Fibroblast of peridontal ligament (primary cell): ENCODE measurements around the gene GMPS.
A peak's percentile ranks its signal among the peaks of the same experiment; 100 is the strongest.
"Not testable (repeated sequence)": the region's sequence is repeated elsewhere in the genome, so short reads cannot be mapped to it uniquely, and the experiment has no call there.

Experiments used
- DNase-seq: peaks from one replicate; pipeline ENCODE4 v3.0.0-alpha.2; 2010; ENCODE audit errors: extremely low read depth

The GMPS gene

DNA sequence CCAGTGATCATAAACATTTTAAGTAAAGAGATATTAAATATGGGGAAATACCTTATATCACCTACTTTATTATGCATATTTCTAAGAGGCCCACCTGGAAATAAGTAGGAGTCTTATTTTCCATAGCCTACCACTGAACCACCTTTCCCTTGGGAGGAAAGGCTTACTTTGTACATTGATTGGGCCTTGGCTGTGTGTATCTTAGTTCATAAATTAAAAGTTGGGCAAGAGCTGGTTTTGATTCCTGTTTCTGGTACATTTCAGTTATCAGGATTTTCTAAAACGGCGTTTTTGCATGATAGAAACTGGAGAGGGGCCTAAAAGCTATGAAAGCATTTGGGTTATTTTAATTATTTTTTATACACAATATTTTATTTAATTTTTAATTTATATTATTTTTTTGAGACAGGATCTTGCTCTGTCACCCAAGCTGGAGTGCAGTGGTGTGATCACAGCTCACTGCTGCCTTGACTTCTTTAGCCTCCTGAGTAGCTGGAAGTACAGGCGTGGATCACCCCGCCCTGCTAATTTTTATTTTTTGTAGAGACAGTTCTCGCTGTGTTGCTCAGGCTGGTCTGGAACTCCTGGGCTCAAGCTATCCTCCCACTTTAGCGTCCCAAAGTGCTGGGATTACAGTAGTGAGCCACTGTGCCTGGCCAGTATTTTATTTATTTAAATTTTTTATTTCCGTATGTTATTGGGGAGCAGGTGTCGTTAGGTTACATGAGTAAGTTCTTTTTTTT lies 2.6 kb downstream of the GMPS start:
- no peak for DNase-seq

DNA sequence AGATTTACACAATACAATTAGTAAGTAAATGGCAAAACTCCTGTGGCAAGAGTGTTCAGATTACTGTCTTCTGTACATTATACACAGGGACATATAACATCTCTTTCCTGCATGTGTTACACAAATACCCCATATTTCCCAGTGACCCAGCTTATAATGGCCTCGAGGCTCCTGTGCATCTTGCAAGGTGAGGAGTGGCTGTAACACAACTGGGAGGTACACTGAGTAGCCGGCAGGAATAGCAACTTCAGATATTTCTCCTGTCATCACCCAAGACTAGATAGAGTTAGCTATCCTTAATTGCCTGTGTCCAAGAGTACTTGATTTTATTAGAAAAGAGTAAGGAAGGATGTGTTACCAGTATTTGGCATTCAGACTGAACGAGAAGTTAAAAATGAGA lies 5.6 kb downstream of the GMPS start:
- DNase-seq = no peak

DNA sequence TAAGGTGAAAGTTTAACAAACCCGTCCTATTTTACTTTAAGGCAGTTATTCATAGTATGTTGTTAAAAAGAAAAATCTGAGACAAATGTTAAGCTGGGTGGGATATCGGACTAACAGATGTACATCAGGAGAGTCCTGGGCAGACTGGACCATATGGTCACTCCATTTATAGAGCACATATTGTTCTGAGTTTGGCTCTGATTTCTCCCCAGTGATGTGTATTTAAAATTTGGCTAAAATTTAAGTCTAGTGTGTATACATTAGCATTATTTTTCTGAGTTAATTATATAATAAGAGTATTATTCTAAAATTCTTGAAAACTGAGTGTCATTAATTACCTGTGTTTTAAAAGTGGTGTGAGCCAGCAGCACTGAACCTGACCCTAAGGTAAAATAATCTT lies 6.1 kb downstream of the GMPS start:
- DNase-seq = no peak

DNA sequence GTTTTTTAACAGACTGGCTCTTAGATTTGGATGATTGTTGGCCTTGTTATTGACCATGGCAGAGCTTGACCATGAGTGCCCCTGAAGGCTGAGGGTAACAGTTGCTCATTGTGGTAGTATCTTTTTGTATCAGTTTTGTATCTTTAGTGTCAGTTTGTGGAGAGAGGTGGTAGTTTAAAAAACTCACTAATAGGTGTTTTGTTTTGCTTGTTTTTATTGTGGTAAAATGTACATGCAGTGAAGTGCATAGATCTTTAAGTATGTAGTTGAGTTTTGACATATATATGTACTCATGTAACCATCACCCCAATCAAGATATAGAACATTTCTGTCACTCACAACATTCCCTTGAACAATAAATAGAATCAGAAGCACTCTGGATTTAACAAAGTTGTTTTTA lies 9.8 kb downstream of the GMPS start:
- no peak for DNase-seq

DNA sequence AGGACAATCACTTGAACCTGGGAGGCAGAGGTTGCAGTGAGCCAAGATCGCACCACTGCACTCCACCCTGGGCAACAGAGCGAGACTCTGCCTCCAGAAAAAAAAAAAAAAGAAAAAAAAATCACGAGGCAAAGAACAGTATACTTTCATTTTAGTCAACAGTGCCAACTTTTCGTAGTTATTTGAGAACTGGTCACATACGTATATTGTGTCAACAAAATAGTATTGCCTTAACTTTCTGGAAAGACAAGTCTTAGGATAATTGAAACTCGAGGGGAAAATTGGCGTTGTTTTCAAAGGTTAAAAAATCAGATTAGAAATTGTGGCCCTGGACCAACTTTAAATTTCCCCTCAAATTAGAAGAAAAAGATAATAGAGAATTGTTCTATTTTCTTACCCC lies 13.8 kb downstream of the GMPS start:
- DNase-seq = no peak

DNA sequence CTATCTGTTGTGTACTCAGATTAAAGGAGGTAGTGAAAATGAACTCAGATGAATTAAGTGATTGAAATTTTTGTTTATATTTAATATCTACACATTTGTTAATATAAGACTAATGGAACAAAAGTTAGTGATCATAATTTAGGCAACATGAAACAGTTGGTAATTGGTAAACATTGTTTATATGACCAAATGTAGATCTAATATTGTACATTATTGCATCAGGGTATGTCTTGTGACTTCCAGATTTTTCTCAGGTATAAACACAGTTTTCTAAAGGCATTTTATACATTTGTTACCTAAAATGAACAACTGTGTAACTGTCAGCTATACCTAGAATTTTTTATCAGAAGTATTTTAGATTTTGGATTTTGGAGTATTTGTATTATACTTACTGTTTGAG lies 14.8 kb downstream of the GMPS start:
- no peak for DNase-seq

DNA sequence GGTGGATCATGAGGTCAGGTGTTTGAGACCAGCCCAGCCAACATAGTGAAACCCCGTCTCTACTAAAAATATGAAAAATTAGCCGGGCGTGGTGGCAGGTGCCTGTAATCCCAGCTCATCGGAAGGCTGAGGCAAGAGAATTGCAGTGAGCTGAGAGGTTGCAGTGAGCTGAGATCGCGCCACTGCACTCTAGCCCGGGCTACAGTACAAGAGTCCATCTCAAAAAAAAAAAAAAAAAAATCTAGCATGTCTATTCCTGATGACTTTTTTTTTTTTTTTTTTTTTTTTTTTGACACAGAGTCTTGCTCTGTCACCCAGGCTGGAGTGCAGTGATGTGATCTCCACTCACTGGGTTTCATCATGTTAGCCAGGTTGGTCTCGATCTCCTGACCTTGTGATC lies 15.9 kb downstream of the GMPS start:
- DNase-seq = not testable (repeated sequence)

DNA sequence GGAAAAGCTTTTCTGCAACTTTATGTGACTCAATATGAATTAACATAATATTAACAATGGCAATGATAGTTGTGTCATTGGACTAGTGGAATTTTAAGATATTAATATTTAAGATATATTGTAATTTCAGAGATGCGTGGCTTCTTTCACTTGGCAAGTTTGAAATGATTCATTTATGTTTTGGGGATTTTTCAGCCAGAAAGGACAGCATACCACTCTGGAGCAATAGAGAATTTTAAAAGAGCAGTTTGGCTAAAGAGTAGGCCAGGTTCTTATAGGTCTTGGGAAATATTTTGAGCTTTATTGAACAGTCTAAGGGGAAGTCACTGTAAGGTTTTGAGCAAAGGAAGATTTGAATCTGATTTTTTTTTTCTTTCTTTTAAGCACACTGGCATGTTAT lies 16.5 kb downstream of the GMPS start:
- no peak for DNase-seq

DNA sequence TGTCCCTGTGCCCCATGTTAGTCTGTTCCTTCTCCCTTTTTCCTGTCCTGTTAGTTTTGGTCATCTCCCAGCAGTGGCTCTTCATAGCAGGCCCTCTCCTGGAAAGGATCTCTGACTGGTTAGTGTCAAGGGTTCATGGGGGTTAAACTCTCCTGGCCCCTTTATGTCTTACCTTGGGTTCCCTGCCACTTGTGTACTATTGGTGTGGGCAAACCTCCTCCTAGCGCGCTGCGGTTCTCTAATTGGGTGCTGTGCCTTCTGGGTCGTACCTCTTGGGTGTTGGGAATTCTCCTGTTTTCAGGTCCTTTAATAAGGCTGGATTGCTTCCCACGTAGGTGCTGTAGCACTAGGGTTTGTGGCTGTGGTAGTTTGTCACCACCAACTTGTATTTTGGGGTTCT lies 18.8 kb downstream of the GMPS start:
- DNase-seq = no peak

DNA sequence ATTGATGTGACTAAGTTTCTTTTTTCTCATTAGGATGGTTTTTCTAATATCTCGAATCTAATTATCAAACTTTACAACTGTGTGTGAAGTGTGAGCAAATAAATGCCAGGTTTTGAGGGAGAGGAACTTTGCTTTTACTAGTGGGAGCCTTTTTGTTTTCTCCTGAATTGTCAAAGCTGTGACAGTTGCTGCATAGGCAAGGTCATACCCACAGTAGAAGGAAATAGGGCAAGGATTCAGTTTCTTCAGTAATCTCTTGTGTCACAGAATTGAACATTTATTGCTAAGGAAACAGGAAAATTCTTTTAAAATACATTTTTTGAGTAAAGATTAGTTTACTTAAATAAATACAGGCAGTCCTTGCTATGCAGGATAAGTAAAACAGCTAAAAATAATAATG lies 19.5 kb downstream of the GMPS start:
- no peak for DNase-seq

DNA sequence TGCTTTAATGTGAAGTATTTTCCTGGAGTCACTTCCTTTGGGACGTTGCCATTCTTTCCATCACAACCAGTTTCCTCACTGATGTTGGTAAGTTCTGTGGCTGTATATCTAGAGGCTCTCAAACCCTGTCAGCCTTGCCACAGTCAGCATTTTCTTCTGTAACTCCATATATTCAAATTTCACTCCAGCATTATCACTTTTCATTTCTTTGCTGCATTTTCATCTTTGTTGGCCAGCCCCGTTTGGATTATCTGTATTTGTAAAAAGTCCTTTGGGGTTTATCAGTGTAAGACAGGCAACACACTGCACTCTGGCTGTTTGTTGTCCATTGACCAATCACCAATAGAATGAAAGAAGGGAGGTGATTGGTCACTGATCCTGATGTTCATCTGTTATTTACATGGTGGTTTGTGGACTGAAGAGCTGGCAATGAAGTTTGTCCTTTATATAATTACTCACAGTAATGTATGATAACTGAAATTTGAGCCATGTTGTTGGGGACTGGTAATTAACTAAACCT lies 20.3 kb downstream of the GMPS start:
- DNase-seq = peak; percentile 76

DNA sequence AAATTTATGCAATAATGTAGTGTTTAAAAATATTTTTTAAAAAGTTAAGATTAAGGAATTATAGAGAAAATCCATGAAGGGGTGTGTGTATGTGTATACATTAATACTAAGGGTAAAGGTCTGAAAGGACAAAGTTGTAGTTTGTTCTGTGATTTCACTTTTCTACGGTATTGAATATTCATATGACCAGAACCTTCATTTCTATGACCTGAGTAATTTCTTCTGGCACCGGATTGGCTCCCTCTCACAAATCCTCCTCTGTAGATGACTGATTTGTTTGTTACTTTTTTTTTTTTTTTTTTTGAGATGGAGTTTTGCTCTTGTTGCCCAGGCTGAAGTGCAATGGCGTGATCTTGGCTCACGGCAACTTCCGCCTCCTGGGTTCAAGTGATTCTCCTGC lies 20.9 kb downstream of the GMPS start:
- DNase-seq = peak; percentile 18

DNA sequence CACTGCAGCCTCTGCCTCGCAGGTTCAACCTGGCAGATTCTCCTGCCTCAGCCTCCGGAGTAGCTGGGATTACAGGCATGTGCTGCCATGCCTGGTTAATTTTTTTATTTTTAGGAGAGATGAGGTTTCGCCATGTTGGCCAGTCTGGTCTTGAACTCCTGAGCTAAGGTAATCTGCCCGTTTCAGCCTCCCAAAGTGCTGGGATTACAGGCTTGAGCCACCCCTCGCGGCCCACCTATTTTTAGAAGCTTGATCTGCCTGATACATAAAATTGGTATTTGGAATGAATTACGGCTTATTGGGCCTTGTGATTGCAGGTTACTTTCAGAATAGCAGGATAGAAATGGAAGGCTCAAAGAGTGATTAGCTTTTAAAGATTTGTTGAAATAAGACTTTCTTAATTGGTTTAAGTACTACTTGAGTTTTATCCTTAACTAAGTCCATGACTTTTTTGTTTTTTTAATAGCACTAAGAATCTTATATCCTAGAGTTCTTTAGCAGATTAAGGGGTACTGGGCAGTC lies 25.0 kb downstream of the GMPS start:
- DNase-seq = no peak

DNA sequence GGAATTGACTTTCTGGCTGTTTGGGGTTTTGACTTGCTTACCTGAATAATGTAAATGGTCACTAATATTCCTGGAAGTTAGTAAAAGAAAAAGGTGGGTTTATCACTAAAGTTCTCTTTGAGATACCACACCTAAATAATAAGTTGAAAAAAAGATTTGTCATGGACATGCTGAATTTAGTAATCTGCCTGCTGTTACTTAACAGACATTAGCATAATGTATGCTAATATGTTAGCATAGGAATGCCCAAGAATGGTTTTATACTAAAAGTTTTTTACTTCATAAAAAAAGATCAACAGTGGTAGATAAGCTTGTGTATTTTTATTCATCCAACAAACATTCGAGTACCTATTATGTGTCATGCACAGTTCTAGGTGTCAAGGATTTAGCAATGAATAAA lies 36.5 kb downstream of the GMPS start:
- no peak for DNase-seq

DNA sequence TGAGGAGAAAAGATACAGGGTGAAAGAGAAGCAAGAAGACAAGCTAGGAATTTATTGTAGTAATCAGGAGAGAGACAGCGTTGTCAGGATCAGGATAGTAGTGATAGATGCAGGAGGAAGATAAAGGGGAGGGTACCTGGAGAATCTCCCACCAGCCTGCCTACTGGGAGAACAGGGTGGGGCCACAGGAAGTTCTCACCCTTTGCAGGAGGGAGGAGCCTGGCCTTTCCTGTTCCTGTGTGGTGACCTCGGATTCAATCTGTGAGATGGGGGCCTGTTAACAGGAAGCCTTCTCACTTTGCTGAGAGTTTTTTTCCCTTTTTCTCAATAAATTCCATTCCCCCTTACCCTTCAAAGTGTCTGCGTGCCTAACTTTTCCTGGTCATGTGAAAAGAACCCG lies 37.6 kb downstream of the GMPS start:
- no peak for DNase-seq

DNA sequence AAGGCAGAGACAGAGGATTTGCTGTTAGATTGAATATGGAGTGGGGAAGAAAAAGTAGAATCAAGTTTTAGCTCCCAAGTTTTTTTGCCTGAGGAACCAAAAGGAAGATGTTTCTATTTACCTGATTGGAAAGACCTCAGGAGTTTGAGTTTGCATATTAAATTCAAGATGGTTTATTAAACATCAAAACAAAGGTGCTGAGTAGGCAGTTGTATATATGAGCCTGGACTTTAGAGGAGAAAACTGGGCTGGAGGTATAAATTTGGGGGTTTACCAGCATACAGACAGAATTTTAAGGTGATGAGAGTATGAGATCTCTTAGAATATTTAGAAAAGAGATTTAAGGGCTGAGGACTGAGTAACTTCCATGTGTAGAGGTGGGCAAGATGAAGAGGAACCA lies 38.2 kb downstream of the GMPS start:
- DNase-seq = no peak

DNA sequence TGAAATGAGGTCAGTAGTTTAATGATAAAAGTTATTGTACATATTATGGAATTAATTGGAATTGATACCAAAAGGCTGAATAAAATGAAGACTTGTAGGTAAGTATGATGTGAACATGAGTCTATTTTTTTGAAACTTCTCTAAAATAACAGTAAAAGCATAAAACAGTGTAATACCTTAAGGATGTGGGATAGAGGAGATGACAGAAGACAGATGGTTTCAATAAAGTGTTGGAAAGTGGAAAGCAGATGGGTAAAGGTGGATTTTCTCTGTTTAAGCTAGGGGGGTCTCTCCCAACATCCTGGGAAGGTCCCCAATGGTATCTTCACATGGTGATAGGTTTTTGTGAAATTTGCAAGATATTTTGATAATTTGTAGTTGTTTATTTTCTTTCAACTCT lies 41.6 kb downstream of the GMPS start:
- DNase-seq = peak; percentile 19

DNA sequence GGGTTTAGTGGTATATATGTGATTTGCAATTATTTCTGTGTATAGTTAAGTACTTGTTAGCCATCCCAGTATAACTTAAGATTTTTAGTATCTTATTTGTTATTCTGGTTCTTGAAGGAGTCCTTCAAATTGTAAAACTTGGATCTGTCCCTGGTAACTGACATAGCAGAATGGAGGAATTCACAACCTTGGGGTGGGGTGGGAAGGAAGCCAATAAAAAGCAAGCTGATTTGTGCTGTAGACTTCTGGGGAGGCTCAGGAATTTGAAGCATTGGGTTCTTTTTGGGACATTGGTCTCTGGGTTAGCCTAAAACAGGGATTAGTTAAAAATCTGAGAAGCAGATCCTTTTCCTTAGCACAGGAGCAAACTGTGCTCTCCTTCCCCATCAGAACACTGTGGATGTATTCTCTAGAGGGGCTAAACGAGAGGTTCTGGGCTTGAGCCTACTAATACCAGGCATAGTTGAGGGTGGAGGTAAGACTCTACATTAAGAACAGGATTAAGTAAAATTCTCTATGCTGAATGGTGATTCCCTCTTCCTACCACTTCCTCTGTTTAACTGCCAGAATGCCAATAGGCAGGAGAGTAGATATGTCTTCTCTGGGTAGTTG lies 42.2 kb downstream of the GMPS start:
- DNase-seq = peak; percentile 66

DNA sequence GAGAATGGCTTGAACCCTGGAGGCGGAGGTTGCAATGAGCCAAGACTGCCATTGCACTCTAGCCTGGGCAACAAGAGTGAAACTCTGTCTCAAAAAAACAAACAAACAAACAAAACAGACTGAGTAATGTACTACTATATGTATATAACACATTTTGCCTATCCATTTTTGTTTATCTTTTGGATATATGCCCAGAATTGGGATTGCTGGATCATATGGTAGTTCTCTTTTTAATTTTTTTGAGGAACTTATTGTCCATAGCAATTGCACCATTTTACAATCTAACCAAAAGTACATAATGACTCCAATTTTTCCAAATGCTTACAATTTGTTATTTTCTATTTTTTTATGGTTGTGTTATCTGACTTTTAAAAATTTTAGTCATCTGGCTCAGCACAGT lies 47.3 kb downstream of the GMPS start:
- DNase-seq = peak; percentile 14

DNA sequence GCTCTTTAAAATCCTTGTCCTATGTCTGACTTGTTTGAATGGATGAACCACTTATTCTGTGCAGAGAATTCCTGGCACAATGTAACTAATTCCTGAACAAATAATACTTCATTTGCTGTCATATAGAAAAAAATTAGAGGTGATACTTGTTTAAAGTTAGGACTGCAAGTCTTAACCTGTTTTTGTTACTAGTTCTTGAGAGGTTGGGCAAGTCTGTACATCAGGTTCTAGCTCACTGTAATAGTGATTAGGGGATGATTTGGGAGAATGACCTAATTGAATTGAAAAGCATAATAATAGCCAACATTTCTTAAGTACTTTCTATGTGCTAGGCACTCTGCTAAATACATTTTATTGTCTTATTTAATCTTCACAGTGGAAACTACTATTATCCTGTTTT lies 49.3 kb downstream of the GMPS start:
- DNase-seq = no peak

DNA sequence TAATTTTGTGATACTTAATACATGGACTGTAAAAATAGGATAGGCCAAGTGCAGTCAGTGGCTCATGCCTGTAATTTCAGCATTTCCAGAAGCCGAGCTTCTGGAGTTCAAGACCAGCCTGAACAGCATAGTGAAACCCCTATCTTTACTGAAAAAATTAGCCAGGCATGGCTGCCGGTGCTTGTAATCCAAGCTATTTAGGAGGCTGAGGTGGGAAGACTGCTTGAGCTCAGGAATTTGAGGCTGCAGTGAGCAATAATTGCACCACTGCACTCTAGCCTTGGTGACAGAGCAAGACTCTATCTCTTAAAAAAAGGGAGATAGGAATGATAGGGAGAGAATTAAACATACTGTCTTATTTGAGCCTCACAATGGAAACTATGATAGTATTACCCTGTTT lies 51.0 kb downstream of the GMPS start:
- no peak for DNase-seq

DNA sequence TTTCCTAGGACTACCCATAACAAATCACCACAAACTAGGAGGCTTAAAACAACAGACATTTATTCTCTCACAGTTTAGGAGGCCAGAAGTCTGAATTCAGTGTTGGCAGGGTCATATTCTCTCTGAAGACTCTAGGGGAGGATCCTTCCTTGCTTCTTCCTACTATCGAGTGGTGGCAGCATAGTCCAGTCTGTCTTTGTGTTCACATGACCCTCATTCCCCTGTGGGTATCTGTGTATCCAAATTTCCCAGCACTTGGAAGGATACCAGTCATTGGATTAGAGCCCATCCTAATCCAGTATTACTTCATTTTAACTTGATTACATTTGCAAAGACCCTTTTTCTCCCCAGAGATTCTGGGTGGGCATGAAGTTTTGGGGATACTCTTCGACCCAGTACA lies 63.8 kb downstream of the GMPS start:
- DNase-seq = peak; percentile 74

DNA sequence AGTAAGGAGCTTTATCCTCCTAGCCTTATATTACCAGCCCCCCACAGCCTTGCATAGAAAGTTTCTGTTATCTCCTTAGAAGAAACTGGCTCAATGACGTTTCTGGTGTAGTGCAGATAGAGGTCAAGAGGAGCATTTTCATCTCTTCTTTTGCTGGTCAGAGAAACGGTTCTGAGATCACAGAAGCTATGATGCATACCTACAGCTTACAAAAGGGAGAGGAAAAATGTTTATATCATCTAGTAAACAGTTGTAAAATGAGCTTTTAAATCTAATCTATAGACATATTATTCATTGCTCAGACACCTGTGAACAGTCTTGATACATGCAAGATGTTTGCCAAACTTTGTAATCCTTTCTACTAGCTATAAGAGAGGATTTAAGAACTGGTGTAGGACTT lies 68.0 kb downstream of the GMPS start:
- DNase-seq = no peak
